Keratinocyte (primary cell): ENCODE measurements around the gene SUSD4.

ENCODE experiments used
- EZH2 ChIP-seq: IDR thresholded peaks from one replicate; pipeline ENCODE4 v1.6.1; 2012; ENCODE audit warnings: inconsistent platforms, mild to moderate bottlenecking, low read length, moderate library complexity
- TF ChIP-seq, protein P1 (sequence below), 3 experiments: IDR thresholded peaks in 1 of 3; conservative IDR thresholded peaks in 1 of 3; optimal IDR thresholded peaks in 1 of 3; 2 replicates in 2 of 3; 3 replicates in 1 of 3; pipeline versions ENCODE3 to v1.5.1; 2011; ENCODE audit warnings: low read length in 3 of 3, mild to moderate bottlenecking in 3 of 3, moderate library complexity in 2 of 3, control low read depth in 1 of 3, inconsistent platforms in 1 of 3; ENCODE audit not compliant: insufficient read depth in 2 of 3; ENCODE audit errors: extremely low read depth in 1 of 3

DNA sequence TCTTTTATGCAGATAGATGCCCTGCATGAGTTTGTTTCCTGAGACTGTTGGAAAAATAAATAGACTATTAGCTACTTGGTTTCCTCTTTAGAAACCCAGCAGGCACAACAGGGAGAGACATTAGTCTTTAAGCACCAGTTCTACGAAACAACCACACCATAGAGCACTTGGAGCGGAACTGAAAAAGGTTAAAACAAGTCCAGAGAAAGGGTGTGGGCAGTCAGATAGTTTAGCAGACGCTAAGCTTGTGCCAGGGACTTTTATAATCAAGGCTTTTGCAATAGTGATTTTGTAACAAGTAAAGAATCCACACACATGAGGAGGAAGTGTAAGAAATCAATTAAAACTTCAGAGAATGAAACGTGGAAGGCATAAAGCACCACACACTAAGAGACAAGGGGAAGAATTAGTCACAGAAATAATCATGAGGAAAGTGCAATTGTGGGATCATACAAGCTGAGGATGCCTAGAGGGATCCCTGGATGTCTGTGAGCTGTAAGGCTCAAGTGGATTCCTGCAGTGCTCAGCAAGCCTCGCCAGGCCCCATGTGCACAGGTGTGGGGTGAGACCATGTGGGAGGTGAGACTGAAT lies 183.2 kb downstream of the SUSD4 start:
- TF ChIP-seq, protein P1, sequence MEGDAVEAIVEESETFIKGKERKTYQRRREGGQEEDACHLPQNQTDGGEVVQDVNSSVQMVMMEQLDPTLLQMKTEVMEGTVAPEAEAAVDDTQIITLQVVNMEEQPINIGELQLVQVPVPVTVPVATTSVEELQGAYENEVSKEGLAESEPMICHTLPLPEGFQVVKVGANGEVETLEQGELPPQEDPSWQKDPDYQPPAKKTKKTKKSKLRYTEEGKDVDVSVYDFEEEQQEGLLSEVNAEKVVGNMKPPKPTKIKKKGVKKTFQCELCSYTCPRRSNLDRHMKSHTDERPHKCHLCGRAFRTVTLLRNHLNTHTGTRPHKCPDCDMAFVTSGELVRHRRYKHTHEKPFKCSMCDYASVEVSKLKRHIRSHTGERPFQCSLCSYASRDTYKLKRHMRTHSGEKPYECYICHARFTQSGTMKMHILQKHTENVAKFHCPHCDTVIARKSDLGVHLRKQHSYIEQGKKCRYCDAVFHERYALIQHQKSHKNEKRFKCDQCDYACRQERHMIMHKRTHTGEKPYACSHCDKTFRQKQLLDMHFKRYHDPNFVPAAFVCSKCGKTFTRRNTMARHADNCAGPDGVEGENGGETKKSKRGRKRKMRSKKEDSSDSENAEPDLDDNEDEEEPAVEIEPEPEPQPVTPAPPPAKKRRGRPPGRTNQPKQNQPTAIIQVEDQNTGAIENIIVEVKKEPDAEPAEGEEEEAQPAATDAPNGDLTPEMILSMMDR (optimal IDR thresholded peaks at IDR 0.05 in 1 of 3, IDR thresholded peaks at IDR 0.05 in 1 of 3, conservative IDR thresholded peaks at IDR 0.05 in 1 of 3; ENCODE audit: extremely low read depth in 1 of 3, insufficient read depth in 2 of 3, low read length in 3 of 3) = no peak
- TF ChIP-seq EZH2 = no peak
